ENCODE results near the gene ALKAL2. TPM values are rescaled to one million over a fixed set of nuclear protein-coding genes. Genes with fewer than 3 reads are reported as not detected.

Gene ALKAL2
- total and polyA plus RNA-seq, 2 of the 13 experiments (the other 11 are each of a cell fraction or from before 2014, with no cell fraction given), result 0.22 to 1.7 TPM

GRCh38 chr2:332592-332991, 44.7 kb upstream of the ALKAL2 start (continued):
- no peak for TF ChIP-seq ZBTB2 (CRISPR knock-in tag; IDR thresholded peaks at IDR 0.05; ENCODE audit: low read depth)
- no peak for TF ChIP-seq ZNF598 (CRISPR knock-in tag; IDR thresholded peaks at IDR 0.05; ENCODE audit: borderline replicate concordance)
- TF ChIP-seq ZSCAN30 (CRISPR knock-in tag; IDR thresholded peaks at IDR 0.05), result no peak
- TF ChIP-seq HNF1B (CRISPR knock-in tag; IDR thresholded peaks at IDR 0.05), result no peak
- TF ChIP-seq DNMT3B (CRISPR knock-in tag; conservative IDR thresholded peaks at IDR 0.05), result no peak

GRCh38 chr2:328761-329160, 40.9 kb upstream of the ALKAL2 start:
- 6% methylated on average over 4 of the region's 4 CpGs for WGBS (ENCODE audit: low lambda C conversion rate)
- intact Hi-C loops (cut with micrococcal nuclease; ENCODE audit: unreplicated experiment), result no loop called here
- H3K27me3 ChIP-seq (ENCODE audit: control insufficient read depth in 1 of 2, insufficient read depth in 2 of 2, low read length in 2 of 2), result no peaks in the 10 kb centered on the region
- no peaks in the 10 kb centered on the region for H3K79me2 ChIP-seq (ENCODE audit: insufficient read depth, low read length)
- no peaks in the 10 kb centered on the region for H3K36me3 ChIP-seq (replicated peaks in 1 of 2; ENCODE audit: control insufficient read depth in 1 of 2, insufficient read depth in 2 of 2, low read length in 2 of 2)
- FAIRE-seq (no peak), DNase-seq (ENCODE audit: low spot score) (no peak), ATAC-seq (no peak)
- in situ Hi-C loops (cut with HindIII; ENCODE audit: extremely low pct_ligation_motif_present, low pct_unique_long_range_greater_than_20kb), result no loop called here
- ChIA-PET CTCF (ENCODE audit: low intra/inter-chr PET ratio, low total read pairs) (no interaction called here), POLR2A (no interaction called here)
- H3K9me3 ChIP-seq (ENCODE audit: low read length), result no peaks in the 10 kb centered on the region
- no peak overlapping the region for H3K9ac ChIP-seq (ENCODE audit: insufficient read depth, low read depth, low read length)
- H3K4me1 ChIP-seq (ENCODE audit: insufficient read depth, low read length), result no peaks in the 10 kb centered on the region
- BruUV-seq (replicated peaks), result no TSS peak
- no peaks in the 10 kb centered on the region for H4K20me1 ChIP-seq (ENCODE audit: insufficient read depth, low read length)
- H2AFZ ChIP-seq (ENCODE audit: low read length), result no peak overlapping the region
- no peak overlapping the region for H3K4me2 ChIP-seq (ENCODE audit: low read depth, low read length)
- H3K27ac ChIP-seq (ENCODE audit: extremely low read length, insufficient read depth, low read length), result no peak overlapping the region
- no peak for TF ChIP-seq ARID3A (IDR thresholded peaks at IDR 0.05; ENCODE audit: low read depth, low read length)
- no peak for TF ChIP-seq ZBTB7B (CRISPR knock-in tag; IDR thresholded peaks at IDR 0.05)
- TF ChIP-seq ZXDC (CRISPR knock-in tag; IDR thresholded peaks at IDR 0.05), result no peak
- TF ChIP-seq ZFY (CRISPR knock-in tag; IDR thresholded peaks at IDR 0.05), result no peak
- TF ChIP-seq ZFP36L1 (CRISPR knock-in tag; IDR thresholded peaks at IDR 0.05), result no peak
- no peak for TF ChIP-seq RXRB (CRISPR knock-in tag; IDR thresholded peaks at IDR 0.05; ENCODE audit: borderline replicate concordance)
- no peak for TF ChIP-seq KLF6 (CRISPR knock-in tag; IDR thresholded peaks at IDR 0.05)
- no peak for TF ChIP-seq FOXA3 (CRISPR knock-in tag; IDR thresholded peaks at IDR 0.05)
- no peak for TF ChIP-seq MNT (IDR thresholded peaks at IDR 0.05)
- no peak overlapping the region for H3K4me3 ChIP-seq (replicated peaks in 1 of 3; ENCODE audit: insufficient read depth in 1 of 3, low read depth in 2 of 3, low read length in 3 of 3)

Measured in HepG2 (cell line).